ENCODE measurements around the gene CPN2. TPM values are rescaled to one million over a fixed set of nuclear protein-coding genes. Genes with fewer than 3 reads are reported as not detected.

CPN2 gene
- polyA plus RNA-seq, 1 donor = 0.09 TPM

DNA sequence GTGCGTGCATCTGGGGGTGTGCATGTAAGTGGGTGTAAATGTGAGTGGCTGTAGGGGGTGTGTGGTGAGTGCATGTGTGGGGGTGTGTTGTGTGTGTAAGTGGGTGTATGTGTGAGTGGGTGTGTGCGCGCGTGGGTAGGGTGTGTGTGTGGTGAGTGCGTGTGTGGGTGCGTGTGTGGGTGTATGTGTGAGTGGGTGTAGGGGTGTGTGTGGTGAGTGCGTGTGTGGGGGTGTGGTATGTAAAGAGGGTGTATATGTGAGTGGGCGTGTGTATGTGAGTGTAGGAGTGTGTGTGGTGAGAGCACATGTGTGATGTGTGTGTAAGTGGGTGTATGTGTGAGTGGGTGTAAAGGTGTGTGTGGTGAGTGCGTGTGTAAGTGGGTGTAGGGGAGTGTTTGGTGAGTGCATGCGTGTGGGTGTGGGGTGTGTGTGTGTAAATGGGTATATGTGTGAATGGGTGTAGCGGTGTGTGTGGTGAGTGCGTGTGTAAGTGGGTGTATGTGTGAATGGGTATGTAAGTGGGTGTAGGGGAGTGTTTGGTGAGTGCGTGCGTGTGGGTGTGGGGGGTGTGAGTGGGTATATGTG is 916 bp upstream of the CPN2 start:
- no peak for DNase-seq

DNA sequence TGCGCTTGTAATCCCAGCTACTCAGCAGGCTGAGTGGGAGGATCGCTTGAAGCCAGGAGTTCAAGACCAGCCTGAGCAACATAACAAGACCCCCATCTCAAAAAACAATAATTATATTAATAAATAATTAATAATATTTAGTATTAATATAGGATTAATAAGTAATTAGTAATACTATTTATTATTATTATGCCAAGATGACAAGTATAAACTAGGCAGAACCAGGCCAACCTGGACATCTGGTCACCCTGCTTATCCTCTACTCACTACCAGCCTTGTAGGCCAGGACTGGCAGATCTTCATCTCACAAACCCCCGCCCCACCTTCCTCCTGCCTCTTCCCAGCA is 429 bp downstream of the CPN2 start:
- DNase-seq = no peak

DNA sequence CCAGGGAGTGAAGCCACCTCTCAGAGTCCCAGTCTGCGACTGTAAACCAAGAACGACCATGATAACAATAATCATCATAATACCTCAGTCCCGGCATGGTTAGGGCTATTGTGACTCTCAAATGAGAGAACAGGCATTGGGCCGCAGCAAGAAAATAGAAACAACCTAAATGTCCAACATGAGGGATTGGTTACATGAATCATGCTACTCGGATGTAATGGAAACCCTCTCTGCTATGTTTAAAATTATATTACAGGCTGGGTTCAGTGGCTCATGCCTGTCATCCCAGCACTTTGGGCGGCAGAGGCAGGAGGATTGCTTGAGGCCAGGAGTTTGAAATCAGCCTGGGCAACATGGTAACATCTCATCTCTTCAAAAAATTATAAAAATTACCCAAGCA is 2.8 kb downstream of the CPN2 start:
- DNase-seq = no peak

DNA sequence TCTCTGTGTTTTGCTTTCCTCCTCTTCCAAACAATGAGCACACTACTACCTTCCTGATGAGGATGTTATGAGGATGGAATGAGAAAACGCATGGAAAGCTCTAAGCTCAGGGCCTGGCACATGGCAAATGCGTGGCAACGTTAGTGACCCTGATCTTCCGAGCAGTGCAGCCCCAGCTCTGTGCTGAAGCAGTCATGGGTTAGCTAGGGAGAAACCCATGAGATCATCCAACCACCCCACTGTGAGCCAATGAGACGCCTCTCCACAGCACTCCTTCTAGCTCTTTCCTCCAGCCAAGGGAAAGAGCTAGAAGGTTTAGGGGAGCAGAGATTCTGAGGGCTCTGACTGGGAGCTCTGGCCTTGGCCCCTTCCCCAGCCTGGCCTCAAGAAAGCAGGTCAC is 4.5 kb downstream of the CPN2 start:
- no peak for DNase-seq

DNA sequence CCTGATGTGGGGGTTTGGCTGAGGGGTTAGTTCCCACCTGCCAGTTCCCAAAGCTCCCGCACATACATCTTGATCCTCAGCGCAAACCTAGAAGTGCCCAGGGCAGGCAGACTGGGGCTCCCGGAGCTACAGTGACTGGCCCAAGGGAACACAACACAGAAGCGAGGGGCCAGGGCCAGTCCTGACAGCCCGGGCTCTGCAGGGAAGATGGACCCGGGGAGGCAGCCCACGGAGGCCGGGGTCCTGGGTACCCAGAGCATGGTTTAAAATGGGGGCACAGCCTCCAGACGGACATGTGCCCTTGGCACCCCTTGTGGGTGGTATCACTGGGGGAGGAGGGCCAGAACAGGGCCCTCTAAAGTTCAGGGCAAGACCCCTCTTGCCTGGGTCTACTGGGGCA is 5.1 kb downstream of the CPN2 start:
- no peak for DNase-seq

DNA sequence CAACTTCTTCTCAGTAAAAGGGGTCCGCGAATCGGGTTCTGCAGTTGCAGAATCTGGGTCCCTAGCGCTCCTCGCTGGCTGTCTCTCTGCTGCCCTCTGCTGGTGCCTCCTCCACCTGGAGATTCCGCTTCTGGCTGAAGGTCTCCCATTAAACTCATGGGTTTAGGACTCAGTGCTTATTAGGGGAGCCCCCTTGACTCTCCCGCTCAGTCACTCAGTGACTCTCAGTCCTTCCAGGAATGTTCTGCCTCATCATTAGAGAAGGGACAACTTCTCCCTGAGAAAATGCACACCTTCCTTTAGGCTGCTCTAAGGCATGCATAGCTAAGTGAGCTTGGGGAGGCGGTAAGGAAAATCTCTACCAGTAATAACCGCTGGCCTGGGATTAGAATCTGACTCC is 7.1 kb downstream of the CPN2 start:
- DNase-seq = peak; percentile 69

DNA sequence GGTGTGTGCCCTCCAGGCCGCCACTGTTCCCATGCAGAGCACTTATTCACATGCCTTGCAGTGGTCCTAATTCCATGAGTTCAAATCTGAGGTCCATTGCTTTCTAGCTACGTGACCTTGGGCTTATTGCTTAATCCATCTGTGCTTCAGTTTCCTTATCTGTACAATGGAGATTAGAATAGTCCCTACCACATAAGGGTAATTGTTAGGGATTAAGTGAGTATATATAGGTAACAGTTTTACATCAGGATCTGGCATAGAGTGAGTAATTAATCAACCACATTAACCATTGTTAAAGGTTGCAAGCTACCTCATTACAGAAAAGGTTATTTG is 7.6 kb downstream of the CPN2 start:
- no peak for DNase-seq

DNA sequence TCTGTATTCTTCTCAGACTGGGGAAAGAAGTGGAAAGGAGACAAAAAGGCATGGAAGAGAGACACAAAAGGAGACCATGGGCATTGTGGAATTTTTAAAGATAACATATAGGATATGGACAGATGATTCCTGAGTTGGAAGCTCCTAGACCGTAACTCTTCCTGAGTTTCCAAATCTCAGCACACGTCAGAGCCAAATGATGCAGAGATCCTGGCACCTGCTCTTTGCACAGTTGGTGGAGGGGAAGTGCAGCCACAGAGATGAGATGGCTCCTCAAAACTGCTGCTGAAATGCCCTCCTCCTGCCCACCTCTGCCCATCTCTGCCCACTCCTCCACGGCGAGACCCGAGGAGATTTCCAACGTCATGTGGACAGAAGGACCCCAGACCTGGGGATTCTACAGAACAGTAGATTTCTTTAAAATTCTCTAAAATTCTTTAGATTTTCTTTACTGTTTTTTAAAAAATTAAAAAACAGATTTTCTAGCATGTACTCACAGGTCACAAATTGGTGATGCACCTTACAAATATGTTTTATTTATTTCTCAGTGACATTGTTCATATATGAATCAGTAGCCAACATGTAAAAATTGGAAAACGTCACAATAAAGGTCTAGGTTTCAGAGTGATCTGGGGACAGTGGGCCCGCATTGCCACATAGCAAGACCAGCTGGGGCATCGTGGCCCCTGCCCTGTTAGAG is 8.1 kb downstream of the CPN2 start:
- no peak for DNase-seq

DNA sequence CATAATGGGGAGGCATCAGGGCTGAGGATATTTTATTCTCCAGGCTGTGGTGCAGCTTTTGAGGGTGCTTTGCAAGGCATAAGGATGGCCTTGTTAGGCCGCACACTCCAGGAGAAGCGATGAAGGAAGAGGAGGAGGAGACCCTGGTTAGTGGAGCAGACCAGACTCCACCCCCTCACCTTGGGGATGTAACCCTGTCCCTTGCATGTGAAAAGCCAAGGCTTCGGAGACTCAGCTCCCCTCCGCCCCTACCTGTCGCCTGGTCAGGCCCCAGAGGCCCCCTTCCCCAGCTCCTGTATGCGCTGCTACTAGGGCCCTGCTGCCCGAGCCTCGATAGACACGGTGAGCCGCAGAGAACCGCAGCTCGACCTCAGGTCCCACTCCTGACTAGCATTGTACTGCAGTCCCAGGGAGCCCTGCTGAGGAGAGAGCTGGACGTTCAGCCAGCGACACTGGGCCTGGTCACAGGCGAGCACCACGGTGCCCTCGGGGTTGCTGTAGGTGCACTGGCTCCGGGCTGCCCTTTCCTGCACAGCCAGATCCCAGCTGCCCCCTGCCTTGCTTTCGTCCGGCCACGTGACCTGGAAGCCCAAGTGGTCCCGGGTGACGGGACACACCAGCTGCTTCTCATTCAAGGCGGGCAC is 10.2 kb downstream of the CPN2 start:
- no peak for DNase-seq

DNA sequence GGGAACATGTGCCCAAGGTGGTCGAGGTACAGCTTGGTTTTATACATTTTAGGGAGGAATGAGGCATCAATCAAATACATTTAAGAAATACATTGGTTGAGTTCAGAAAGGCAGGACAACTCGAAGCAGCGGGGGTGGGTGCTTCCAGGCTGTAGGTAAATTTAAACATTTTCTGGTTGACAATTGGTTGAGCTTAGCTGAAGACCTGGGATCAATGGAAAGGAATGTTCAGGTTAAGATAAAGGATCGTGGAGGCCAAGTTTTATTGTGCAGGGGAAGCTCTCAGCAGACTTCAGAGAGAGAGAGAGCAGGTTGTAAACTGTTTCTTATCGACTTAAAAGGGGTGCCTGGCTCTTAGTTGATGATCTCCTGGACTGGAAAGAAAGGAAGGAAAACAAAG is 11.3 kb downstream of the CPN2 start:
- no peak for DNase-seq

DNA sequence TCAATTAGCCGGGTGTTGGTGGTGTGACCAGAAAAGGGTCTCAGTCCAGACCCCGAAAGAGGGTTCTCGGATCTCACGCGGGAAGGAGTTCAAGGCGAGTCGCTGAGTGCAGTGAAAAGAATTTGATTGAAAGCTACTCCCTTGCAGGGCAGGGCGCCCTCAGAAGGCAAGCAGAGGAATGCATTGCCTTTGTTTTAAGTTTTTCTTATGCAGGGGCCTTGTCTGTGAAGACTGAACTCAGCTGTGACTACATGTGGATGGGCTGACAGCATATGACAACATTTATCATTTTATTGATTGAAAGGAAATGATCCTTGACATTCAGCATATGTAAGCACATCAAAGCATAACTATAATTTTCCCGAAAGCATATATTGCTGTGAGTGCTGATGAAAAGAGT is 11.8 kb downstream of the CPN2 start:
- DNase-seq = no peak

DNA sequence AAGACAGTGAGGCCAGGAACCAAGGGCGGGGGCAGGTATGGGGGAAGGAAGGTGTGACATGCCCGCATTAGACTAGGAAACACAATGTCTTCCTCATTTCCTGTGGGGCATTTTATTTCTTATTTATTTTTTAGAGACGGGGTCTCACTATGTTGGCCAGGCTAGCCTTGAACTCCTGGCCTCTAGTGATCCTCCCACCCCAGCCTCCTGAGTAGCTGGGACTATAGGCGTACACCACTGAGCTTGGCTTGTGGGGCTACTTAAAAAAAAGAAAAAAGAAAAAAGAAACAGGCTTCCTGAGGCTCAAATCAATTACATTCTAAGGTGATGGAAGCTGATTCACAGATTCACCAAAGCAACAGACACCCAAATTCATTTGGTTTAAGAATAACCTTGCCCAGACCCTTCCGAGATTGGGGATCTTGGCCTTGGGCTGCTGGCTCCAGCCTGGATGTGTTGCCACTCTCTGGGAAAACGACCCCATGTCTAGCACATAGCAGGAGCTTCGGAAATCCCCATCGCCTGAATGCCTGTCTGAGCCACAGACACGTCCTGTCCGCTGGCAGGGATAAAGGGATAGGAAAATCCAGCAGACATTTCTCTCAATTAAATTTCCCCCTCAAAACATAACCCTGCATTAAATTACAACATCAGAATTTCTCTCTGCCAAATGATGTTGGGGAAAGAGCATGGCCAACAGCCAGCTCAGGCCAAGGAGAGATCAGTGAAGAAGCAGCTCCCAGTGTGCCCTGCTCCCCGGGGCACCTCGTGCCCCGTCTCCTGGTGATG is 13.0 kb downstream of the CPN2 start:
- no peak for DNase-seq

DNA sequence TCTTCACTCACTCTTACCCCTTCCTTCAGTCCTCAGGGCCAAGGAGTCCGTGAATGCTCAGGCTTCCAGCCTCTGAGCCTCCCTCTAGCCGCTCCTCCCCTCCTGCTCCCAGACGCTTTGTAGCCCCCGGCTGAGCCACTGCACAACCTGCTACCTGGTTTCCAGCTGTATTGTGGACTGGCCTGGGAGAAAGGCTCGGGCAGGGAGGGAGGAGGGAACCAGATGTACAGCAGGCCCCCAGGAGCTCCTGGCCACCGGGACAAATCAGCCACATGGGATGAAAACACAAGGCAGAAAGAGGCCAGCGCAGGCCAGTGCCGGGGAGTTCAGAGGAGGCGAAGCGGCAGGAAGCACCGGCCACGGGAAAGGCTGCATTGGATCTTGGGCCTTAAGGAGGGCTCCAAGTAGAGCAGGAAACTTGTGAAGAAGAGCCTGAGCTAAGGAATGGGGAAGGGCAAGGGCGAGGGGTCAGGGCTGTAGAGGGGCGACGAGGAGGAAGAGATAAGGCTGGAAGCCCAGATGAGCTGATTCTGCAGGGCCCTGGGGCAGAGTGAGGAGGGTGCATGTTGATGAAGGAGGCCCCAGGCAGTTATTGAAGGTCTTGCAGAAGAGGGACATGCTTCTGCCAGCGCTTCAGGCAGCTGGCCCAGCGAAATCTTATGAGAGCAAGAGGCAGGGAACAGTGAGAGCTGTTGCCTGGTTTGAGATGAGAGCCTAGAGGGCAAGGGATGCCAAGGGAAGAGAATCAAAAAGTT is 14.3 kb downstream of the CPN2 start:
- no peak for DNase-seq

DNA sequence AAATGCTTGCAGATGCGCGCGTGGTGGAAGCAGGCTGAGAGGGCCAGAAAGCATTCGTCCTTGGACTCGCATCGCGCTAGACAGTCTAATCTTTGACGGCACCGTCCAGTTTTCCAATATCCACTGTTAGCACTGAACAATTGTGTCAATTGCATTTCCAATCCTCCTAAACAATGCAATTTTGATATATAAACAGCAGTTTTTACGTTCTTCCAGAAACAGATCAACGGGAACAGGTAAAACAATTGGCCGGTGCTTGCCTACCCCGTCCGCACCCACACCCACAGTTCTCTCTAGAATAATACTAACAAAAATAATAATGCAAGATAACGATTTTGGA is 17.2 kb downstream of the CPN2 start:
- no peak for DNase-seq

DNA sequence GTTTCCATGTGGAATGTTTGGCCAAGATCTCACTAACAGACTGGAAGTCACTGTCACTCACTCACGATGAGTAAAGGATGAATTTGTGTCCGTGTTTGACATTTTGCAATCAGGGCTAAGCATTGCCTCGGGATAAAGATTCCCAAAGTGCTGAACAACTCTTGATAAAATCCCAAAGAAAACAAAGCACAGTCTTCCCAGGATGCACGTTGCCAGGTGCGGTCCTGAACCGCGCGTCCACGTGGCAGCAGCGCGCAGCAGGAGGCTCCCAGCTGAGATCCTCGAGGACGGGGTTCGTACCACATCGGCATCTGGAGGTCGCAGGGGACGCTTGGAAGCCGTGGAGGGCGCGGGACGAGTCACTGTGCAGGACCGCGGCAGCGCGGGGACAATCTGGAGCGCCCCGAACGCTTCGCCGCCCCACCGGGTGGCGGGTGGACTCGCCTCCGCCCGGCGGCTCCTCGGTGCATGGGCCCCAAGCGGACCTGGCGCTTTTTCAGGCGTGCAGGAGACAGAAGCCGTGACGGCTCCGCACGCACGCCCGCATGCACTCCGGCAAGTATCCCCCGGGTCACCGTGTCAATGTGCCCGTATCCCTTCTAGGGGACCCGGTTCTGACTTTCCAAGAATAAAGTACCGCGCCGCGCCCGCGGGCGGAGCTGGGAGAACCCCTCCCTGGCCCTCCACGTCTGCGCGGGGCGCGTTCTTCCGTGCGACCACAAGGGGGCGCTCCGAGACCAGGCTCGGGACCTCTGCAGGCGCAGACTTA is 17.7 kb downstream of the CPN2 start:
- DNase-seq = peak; percentile 92

DNA sequence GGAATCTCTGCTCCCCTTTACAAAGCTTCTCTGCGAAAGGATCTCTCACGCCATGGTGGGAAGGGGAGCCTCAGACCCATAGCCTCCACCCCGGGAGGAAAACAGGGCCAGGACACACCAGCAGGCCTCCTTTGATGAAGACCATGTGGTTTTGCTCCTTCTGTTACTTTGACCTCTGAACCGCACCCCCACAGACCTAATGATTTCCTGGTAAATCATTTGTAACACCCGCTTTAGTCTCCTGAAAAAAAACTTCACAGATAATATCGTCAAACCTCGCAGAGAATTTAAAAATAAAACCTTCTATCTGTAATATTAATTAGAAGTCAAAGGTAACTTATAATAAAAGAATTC is 18.3 kb downstream of the CPN2 start:
- DNase-seq = no peak

DNA sequence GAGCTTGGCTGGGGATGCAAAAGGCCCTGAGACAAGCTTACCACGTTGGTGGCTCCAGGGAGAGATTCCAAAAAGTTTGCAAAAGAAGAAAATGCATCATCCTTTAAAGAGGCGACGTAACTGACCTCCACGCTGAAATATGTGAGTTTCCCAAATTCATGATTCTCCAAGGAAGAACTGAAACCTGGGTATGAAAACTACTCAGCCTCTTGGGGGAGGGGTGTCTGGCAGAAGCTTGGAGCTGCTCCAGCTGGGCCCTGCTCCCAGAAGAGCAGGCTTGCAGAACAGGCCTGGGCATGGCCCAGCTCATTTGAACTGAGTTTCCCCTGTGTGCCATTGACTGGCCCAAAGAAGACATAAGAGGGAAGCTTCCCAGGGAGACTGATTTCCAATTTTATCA is 20.5 kb downstream of the CPN2 start:
- DNase-seq = no peak

DNA sequence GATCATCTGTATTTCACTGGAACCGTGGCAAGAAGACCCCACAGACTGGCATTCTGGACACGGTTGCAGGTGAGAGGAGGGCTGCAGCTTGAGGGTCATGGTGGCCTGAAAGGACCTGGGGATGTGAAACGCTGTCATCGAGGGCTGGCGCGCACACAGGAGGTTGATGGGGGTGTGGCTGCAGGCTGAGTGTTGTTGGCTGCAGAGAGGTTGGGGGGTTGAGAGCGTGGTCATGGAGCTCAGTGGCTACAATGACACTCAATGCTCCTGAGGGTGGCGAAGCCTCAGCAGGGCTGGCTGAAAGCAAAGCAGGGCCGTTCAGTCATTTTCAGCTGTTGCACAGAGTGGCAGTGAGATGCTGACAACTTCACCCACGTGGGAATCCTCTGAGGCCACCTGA is 21.0 kb downstream of the CPN2 start:
- DNase-seq = no peak

DNA sequence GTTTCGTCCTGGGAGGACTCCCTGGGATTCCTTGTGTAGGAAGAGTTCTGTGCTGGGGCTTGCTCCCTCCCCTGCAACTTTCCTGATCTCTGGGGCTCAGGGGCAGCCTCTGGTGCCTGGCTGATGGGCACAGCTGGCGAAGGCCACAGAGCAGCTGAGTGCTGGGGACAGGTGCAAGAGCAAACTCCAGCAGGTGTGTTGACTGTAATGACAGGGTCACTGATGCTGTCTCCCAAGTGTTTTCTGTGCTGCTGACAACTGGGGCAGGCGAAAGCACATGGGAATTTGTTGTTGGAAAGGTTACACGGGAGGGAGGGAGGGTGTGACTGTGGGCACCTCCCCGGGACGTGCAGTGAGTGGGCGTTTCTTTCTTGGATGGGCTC is 21.6 kb downstream of the CPN2 start:
- no peak for DNase-seq

DNA sequence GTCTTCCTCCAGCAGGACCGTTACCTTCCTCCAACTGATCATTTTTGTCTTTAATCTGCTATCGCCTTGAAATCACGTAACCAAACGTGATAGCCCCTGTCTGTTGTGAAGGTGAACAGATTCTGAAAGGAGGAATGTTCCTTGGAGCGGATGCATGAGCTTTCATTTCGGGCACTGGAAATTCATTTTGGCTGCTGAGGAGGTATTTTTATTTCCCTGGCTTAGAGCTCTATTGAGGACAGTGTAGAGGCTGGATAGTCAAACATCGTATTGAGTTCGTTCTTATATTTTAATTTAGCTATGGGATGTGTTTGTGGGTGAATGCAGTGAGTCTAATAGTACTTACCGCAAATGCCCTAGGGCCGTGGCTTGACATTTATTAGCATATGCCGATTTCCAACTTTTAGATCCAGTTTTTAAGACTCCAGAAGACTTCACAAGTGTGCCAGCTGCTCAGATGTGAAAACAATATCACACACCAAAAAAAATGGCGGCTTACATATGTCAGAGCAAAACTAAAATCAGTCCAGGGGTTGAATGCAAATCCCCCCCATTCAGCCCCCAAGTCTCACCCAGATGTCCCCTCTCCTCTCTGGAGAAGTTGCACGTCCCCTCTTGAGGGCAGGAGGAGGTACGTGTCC is 22.1 kb downstream of the CPN2 start:
- DNase-seq = no peak

DNA sequence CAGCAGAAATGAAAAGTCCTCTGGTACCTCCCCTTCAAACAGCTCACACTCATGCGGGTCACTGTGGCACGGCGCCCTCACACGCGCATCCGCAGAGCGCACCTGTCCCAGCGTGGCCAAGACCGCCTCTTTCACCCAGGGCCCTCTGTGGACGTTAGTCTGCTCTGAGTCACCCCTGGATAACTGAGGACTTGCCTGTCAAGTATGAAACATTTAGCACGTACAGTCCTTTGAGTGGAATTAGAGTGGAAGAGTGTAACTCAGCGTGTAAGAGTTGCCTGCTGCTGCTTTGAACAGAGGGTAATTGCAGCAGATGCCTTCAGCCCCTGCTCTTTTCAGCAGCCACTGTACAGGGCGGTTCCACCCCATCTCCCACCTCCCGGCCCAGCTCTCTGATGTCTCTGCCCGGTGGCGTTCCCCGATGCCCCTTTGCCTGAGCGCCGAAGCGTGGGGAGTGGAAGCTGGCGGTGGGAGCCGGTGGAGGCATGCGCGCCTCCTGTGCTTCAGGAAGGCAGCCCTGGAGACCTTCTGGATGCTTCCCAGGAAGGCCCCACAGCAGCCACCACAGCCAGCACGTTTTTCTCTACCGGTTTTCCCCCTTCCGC is 23.0 kb downstream of the CPN2 start:
- no peak for DNase-seq
